ENCODE data around the gene CPNE1. TPM values are rescaled to one million over a fixed set of nuclear protein-coding genes. Genes with fewer than 3 reads are reported as not detected.

CPNE1 gene
- total RNA-seq, 4 donors from 2014 or later = 80.6 to 166 (median 131) TPM

GRCh38 chr20:35607003-35607735, 57.5 kb downstream of the CPNE1 start:
- no peak for DNase-seq
- intact Hi-C loops (cut with DNase I) = no loop called here

GRCh38 chr20:35606127-35606526, 58.6 kb downstream of the CPNE1 start:
- H3K4me3 ChIP-seq (replicated peaks in 1 of 3) = no peak overlapping the region
- no peak for TF ChIP-seq CTCF (IDR thresholded peaks at IDR 0.05)
- TF ChIP-seq POLR2A (IDR thresholded peaks at IDR 0.05) = no peak
- no peaks in the 10 kb centered on the region for H3K27me3 ChIP-seq
- H3K36me3 ChIP-seq = no peaks in the 10 kb centered on the region
- H3K9me3 ChIP-seq = no peaks in the 10 kb centered on the region
- no peak overlapping the region for H3K27ac ChIP-seq
- intact Hi-C loops (cut with DNase I) = no loop called here
- H3K4me1 ChIP-seq = peaks cover 9 to 11% of the 10 kb centered on the region in 2 donors
- no peak for DNase-seq
- WGBS, 2 donors = 81 to 95% methylated on average over 3 to 4 of the region's 4 CpGs

More at GRCh38 chr20:35607003-35607735, 57.5 kb downstream of the CPNE1 start:
- H3K27ac ChIP-seq = no peak overlapping the region
- TF ChIP-seq POLR2A (IDR thresholded peaks at IDR 0.05) (no peak), CTCF (IDR thresholded peaks at IDR 0.05) (no peak)
- WGBS, 2 donors = 81 to 82% methylated on average over 14 of the region's 14 CpGs
- no peaks in the 10 kb centered on the region for H3K9me3 ChIP-seq
- no peaks in the 10 kb centered on the region for H3K27me3 ChIP-seq
- peaks cover 0 to under 1% of the 10 kb centered on the region in 2 donors for H3K4me1 ChIP-seq
- no peaks in the 10 kb centered on the region for H3K36me3 ChIP-seq
- H3K4me3 ChIP-seq (replicated peaks in 1 of 3) = no peak overlapping the region

- Histone ChIP-seq H3K4me3 (replicated peaks in 1 of 3) (no peak overlapping the region), H3K27ac (no peak overlapping the region), H3K4me1 (peaks cover 16 to 18% of the 10 kb centered on the region in 2 donors), H3K27me3 (no peaks in the 10 kb centered on the region), H3K36me3 (no peaks in the 10 kb centered on the region), H3K9me3 (no peaks in the 10 kb centered on the region)
- TF ChIP-seq CTCF (IDR thresholded peaks at IDR 0.05) (peak in 1 of 6 experiments; percentile 23), POLR2A (IDR thresholded peaks at IDR 0.05) (no peak)
- WGBS, 2 donors = 48 to 70% methylated on average over 3 to 4 of the region's 4 CpGs
- intact Hi-C loops (cut with DNase I) = no loop called here
- DNase-seq = peak; percentile 17 to 19
Observed at GRCh38 chr20:35604449-35604747, 60.3 kb downstream of the CPNE1 start.

GRCh38 chr20:35603695-35604448, 60.8 kb downstream of the CPNE1 start:
- intact Hi-C loops (cut with DNase I) = no loop called here
- no peak for TF ChIP-seq CTCF (IDR thresholded peaks at IDR 0.05)
- no peak for TF ChIP-seq POLR2A (IDR thresholded peaks at IDR 0.05)
- Histone ChIP-seq H3K27me3 (no peaks in the 10 kb centered on the region), H3K36me3 (no peaks in the 10 kb centered on the region), H3K4me1 (peaks cover 16 to 18% of the 10 kb centered on the region in 2 donors), H3K4me3 (replicated peaks in 1 of 3) (no peak overlapping the region), H3K9me3 (no peaks in the 10 kb centered on the region), H3K27ac (no peak overlapping the region)
- DNase-seq = no peak
- 88 to 94% methylated on average over 11 of the region's 11 CpGs for WGBS, 2 donors
